HT-29 (cell line): Measurements from ENCODE around the gene SURF6. TPM values are rescaled to one million over a fixed set of nuclear protein-coding genes. Genes with fewer than 3 reads are reported as not detected.
"Not testable (repeated sequence)": the region's sequence is repeated elsewhere in the genome, so short reads cannot be mapped to it uniquely, and the experiment has no call there.

Experiments
- DNase-seq: peaks from one replicate; pipeline ENCODE4 v3.0.0-alpha.2; 2015; ENCODE audit warnings: low spot score
- total RNA-seq: library from RNA; depleted of rRNA; stranded (reverse); fragments of >200 nt; shearing (Covaris generic); gene quantifications from 2 replicates; pipeline ENCODE4 v1.2.3, GENCODE V29; 2014; rRNA removed

SURF6 gene
- total RNA-seq, result 30.4 and 32.1 TPM in 2 replicates

DNA sequence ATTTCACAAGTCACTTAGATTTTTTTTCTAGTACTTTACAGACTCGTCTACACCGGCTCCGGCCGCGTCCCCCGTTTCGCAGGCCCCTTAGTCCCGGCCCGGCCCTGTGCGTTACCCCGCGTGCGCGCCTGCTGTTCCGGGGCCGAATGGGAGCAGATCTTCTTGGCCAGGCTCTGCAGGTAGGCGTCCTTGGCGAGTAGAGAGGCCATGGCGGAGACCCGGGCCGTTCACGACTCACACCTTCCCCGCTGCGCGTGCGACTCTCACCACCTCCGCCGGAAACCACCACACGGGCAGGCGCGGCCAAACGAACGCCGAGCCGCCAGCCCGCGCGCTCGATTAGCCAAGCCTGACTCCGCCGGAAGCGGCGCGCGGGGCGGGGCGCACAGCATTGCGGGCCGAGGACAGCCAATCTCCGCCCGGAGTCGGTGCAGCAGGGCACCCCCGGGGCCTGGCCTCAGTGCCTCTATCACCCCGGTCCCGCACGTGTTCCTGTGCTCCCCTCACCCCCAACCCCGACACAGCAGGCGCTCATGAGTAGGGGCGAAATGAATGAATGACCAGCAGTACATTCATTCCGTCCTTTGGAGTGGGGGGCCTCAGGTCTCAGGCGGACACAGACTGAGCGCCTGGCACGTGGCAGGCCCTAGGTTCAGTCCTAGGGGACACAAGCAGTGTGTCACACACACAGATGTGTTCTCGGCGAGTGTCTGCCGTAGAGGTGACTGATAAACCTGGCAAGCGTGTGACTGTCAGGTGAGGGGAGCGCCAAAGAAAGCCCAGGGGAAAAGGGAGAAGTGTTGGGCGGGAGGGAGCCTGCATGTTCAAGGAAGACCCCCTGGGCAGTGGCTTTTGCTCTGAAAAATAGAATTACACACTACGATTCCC is at the start of gene SURF6:
TSS of gene SURF6 (minus strand) at position 265 of the 888 bp plus-strand sequence. CDS start at position 209, 56 bp downstream.
- DNase-seq, result peak; percentile 90

- no peak for DNase-seq
Measured at GRCh38 chr9:133385452-133385851, 49.5 kb upstream of the SURF6 start.

DNA sequence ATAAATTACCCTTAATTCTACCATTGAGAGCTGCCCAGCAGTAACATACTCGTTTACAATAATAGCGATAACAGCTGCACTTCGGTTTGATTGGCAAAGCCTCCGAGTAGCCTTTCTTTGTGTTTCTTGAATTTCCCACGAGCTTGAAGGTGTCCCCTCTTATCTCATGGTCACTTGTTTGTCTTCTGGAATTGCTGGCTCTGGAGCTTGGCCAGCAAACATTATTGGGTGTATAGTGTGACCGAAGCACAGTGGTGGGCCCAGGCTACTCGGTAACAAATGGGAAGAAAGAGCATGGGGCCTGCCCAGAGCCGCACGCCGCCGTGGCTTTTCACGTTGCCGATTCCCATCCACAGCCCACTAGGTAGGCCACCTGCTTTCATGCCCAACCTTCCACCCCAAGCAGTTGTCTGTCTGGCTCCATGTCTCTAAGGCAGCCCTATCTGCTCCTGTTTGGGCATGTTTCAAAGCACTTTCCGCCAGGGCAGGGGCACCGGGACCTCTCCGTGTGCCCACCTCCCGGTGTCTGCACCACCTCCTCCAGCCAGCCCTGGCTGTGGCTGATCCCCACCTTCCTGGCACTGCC is 48.8 kb upstream of the SURF6 start:
- no peak for DNase-seq

DNA sequence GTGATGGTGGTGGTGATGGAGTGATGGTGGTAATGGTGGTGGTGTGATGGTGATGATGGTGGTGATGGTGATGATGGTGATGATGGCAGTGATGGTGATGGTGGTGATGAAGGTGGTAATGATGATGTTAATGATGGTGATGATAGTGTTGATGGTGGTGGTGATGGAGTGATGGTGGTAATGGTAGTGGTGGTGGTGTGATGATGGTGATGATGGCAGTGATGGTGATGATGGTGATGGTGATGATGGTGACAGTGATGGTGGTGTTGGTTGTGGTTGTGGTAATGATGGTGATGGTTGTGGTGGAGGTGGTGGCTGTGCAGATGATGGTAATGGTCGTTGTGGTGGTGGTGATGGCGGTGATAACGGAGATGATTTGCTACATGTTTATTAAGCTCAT is 47.5 kb upstream of the SURF6 start:
- no peak for DNase-seq

GRCh38 chr9:133382507-133383141 is 46.6 kb upstream of the SURF6 start:
- no peak for DNase-seq

- DNase-seq, result no peak
Measured at GRCh38 chr9:133380734-133381133, 44.7 kb upstream of the SURF6 start.

DNA sequence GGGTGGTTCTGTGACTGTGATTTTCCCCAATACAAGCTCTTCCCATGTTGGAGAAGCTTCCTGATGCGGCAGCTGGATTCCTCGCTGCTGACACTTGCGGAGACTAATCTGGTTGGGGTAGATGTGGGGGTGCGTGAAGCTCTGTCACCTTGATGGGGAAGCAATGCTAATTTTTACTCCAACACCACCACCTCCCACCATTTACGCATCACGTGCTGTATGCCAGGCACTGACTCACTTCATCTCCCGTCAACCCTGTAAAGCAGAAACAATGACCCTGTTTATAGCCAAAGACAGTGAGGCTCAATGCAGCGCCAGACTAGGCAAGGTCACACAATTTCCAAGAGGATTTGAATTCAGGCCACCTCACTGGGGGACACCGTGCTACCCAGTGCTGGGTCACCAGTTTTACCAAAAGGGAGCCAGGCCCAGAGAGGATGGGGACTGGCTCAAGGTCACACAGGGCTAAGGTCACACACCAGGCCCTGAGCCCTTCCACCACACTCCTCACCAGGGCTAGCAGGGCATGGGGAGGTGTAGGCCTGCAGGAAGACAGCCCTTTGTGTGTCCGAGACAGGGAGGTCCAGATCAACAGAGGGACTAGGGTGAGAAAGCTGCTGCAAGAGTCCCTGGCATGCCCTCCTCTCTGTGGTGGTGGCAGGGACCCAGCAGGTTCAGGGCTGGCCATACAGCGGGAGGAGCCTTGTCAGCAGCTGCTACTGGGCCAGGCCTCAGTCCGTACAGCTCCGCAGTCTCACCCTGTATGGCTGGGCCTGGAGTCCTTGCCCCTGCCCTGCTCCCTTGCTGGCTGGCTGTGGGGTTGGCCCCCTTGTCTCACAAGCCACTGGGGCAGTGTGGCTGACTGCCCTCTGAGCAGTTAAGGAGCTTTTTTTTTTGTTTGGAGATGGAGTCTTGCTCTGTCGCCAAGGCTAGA is 43.4 kb upstream of the SURF6 start:
- DNase-seq, result no peak

- DNase-seq, result no peak
Measured at GRCh38 chr9:133378408-133378962, 42.5 kb upstream of the SURF6 start.

DNA sequence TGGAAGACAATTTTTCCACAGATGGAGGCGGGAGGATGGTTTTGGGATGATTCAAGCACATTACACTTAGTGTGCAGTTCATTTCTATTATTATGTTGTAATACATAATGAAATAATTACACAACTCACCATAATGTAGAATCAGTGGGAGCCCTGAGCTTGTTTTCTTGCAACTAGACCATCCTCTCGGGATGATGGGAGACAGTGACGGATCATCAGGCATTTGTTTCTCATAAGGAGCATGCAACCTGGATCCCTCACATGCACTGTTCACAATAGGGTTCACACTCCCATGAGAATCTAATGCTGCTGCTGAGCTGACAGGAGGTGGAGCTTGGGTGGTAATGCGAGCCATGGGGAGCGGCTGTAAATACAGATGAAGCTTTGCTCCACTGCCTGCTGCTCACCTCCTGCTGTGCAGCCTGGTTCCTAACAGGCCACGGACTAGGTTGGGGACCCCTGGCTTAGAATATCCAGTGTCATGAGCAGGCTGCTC is 41.8 kb upstream of the SURF6 start:
- peak; percentile 50 for DNase-seq

GRCh38 chr9:133377280-133377679 is 41.3 kb upstream of the SURF6 start:
- not testable (repeated sequence) for DNase-seq

DNA sequence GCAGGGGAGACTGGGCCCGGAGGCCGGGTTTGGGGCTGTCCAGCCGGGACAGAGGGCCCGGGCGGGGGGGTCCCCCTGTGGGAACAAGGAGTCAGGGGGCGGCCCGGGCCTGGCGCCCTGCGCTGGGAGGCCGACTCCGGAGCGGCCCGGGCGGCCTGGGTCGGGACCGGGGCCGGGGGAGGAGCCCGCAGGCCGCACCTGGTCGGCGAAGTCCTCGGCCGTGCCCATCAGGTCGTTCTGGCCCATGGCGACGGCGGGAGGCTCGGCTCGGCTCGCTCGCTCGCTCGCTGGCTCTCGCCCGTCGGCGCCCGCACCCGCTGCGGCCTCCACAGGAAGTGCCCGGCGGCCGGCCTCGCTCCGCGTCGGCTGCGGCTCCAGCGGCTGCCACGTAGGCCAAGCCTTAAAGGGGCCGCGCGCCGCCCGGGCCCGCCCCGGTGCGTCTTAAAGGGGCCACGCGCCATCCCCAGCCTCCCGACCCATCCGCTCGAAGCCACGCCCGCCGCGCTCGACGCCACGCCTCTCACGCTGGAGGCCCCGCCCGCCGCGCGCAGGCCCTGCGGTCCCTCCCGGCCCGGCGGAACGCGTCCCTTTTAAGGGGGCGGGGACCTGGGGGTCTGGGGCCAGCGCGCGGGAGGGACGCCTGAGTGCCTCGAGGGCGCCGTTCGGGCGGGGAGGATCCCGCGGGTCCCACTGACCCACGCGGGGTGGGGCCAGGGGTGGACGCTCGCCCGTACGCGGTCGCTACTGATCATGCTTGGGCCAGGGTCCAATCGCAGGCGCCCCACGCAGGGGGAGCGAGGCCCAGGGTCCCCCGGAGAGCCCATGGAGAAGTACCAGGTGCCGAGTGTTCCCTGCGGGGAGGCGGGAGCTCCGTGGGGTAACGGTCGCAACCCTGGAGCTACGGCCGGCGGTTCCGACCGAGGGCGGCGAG is 40.0 kb upstream of the SURF6 start, which contains the start of the genes STKLD1 and SURF4:
TSS of gene STKLD1 (plus strand) at position 643 of the 931 bp plus-strand sequence. CDS start at position 751, 108 bp downstream.
TSS of gene SURF4 (minus strand) at position 337 of the 931 bp plus-strand sequence. CDS start at position 246, 91 bp downstream.
- peak; percentile 95 for DNase-seq

GRCh38 chr9:133375116-133375723 is 39.2 kb upstream of the SURF6 start:
- peak; percentile 65 for DNase-seq

- no peak for DNase-seq
Measured at GRCh38 chr9:133374612-133375115, 38.7 kb upstream of the SURF6 start.

DNA sequence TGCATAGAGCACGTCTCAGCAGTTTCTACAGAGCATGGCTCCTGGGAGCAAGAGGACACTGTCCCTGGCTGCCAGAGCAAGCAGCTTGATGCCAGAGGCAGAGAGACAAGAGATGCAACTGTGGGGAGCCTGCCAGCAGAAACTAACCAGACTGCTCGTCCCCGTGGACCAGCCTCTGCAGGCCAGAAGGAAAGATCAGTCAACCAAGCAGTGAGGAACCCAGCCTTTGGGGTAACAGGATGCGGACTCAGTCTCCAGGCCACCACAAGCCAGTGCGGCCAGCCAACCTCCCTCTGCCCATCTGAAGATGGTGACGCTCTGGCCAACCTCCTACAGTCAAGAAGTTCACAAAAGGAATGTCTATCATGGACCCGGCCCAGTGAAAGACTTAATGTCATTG is 36.2 kb upstream of the SURF6 start:
- no peak for DNase-seq

GRCh38 chr9:133371261-133371711 is 35.3 kb upstream of the SURF6 start:
- DNase-seq, result no peak

- no peak for DNase-seq
Measured at GRCh38 chr9:133370685-133371084, 34.7 kb upstream of the SURF6 start.

DNA sequence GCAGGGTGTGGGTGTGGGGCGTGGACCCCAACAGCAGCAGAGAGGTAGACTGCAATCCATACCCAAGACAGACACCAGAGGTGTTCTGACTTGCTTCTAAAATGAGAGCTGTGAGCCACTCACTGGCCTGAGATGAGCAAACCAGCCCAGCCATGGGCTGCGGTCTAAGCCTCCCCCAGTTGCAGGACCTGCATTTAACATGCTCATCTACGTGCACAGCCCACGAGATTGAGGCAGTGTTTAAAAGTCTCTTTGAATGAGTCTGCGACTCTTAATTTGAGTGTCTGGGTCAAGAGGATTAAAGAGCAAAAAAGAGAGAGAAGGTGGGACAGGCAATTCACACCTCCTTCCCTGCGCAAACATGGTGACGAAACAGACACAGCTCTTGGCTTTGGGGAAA is 33.9 kb upstream of the SURF6 start:
- no peak for DNase-seq

DNA sequence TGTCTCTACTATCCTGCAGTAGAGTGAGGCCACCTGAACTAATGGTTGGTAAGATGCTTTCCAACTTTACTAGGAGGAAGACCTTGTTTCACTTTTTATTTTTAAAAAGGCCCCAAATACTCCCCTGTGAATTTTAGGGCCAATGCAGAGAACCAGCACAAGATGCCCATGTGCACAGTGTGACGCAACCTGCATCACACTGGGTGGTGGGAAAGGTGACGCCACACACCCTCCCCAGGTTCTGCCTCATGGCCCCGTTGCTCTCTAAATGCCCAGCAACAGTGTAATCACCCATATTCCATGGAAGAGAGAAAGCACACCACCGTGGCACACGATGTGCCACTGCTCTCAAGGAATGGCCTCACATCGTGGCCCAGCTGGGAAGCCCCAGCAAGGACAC is 33.4 kb upstream of the SURF6 start:
- DNase-seq, result no peak
